Prostate gland (tissue), 2 donors: Measurements from ENCODE around the gene GPD1L. TPM values are rescaled to one million over a fixed set of nuclear protein-coding genes. Genes with fewer than 3 reads are reported as not detected.
A peak's percentile ranks its signal among the peaks of the same experiment; 100 is the strongest.
"Not testable (repeated sequence)": the region's sequence is repeated elsewhere in the genome, so short reads cannot be mapped to it uniquely, and the experiment has no call there.

Experiments used
- DNase-seq: peaks from one replicate; pipeline ENCODE4 v3.0.0-alpha.2; 2019; ENCODE audit warnings: low spot score
- H3K27ac ChIP-seq, 2 donors: fragments of 200-600 bp; sonication (generic); 2 replicates each; pipeline ENCODE4 v1.5.1; 2017 to 2019
- H3K27me3 ChIP-seq: fragments of 200-600 bp; sonication (generic); replicated peaks from 2 replicates; pipeline ENCODE4 v1.5.1; 2019; ENCODE audit not compliant: insufficient read depth
- H3K36me3 ChIP-seq, 2 donors: fragments of 200-600 bp; sonication (generic); 1 replicate in 1 of 2; 2 replicates in 1 of 2; pipeline versions ENCODE4 v1.5.1 to v1.8.1; 2017 to 2019
- H3K4me1 ChIP-seq: fragments of 200-600 bp; sonication (generic); replicated peaks from 2 replicates; pipeline ENCODE4 v1.5.1; 2019
- H3K4me3 ChIP-seq, 2 donors: fragments of 200-600 bp; sonication (generic); 2 replicates each; pipeline ENCODE4 v1.5.1; 2017 to 2019
- H3K9me3 ChIP-seq: fragments of 200-600 bp; sonication (generic); 2 replicates; pipeline ENCODE4 v1.5.1; 2017
- CTCF ChIP-seq, 4 experiments: fragments of 200-600 bp in 2 of 4; fragments of 450-650 bp in 2 of 4; sonication (generic) in 2 of 4; IDR thresholded peaks; 1 replicate in 3 of 4; 2 replicates in 1 of 4; pipeline ENCODE4 v1.5.1; 2016 to 2019; ENCODE audit warnings: antibody characterized with exemption in 4 of 4, mild to moderate bottlenecking in 2 of 4, moderate library complexity in 2 of 4
- POLR2A ChIP-seq: fragments of 450-650 bp; IDR thresholded peaks from one replicate; pipeline ENCODE4 v1.6.1; 2016; ENCODE audit warnings: antibody characterized with exemption, mild to moderate bottlenecking
- POLR2AphosphoS5 ChIP-seq: sonication (generic); formaldehyde crosslinking; IDR thresholded peaks from one replicate; pipeline ENCODE4 v1.6.1; 2017; ENCODE audit warnings: antibody characterized with exemption
- WGBS: methylation state at CpG from one replicate; pipeline ENCODE4 v1.1.5; 2018; 5-methylcytosine and 5-hydroxymethylcytosine counted together
- intact Hi-C: fragments of 100-400 bp; cut with DNase I; formaldehyde crosslinking; loops from one replicate; pipeline ENCODE4 v1.14.2; 2022
- total RNA-seq, 2 donors: library from RNA; depleted of rRNA; stranded (reverse); fragments of >200 nt; gene quantifications; one replicate each; pipeline ENCODE4 v1.1.0, GENCODE V29; 2016

The GPD1L gene
- total RNA-seq, 2 donors from 2014 or later: 50.4 to 70.8 TPM

- intact Hi-C loops: no loop called here
Measured at GRCh38 chr3:32104492-32104891, 1.9 kb upstream of the GPD1L start.

DNA sequence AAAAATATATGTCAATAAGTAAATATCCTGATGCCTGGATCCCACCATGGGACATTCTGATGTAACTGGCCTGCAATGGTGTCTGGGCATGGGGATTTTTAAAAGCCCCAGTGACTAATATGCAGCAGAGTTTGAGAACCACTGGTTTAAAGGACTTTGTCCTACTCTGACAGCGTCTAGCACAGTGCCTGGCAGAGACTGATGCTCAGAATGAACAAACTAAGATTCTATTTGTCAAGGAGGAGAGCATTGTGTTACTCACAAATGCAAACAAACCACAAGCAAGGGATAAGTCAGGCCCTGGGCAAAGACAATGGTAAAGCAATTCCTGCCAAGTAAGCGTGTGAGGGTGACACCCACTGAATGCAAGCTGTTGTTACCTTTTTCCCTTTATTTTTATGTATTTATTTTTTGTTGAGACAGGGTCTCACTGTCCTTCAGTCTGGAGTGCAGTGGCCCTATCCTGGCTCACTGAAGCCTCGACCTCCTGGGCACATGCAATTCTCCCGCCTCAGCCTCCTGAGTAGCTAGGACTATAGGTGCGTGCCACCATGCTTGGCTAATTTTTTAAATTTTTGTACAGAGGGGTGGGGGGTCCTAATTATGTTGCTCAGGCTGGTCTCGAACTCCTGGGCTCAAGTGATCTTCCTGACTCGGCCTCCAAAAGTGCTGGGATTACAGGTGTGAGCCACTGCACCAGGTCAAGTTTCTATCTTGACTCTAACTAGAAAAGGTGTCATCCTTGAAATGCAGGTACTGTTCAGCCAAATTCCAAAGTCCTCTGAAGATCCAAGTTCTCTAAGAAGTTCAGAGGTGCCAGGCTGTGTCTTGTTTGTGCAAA, 909 bp upstream of the GPD1L start:
- Histone ChIP-seq H3K36me3 (no peaks in the 10 kb centered on the region), H3K4me1 (peaks cover 14% of the 10 kb centered on the region), H3K9me3 (no peaks in the 10 kb centered on the region), H3K27me3 (no peaks in the 10 kb centered on the region), H3K27ac (peak overlapping the region; percentile 35 to 49), H3K4me3 (peak overlapping the region in 1 of 2 donors; percentile 73)
- 85% methylated on average over 7 of the region's 7 CpGs for WGBS
- intact Hi-C loops: loop anchor here (5.0 kb wide), 1 partner anchor 123 kb away; the partner anchor contains the start of genes OSBPL10 and ZNF860
- DNase-seq: no peak
- TF ChIP-seq CTCF (IDR thresholded peaks at IDR 0.05): no peak
- peak; percentile 16 for TF ChIP-seq POLR2AphosphoS5
- no peak for TF ChIP-seq POLR2A

More at GRCh38 chr3:32104492-32104891, 1.9 kb upstream of the GPD1L start:
- Histone ChIP-seq H3K36me3 (no peaks in the 10 kb centered on the region), H3K27me3 (no peaks in the 10 kb centered on the region), H3K27ac (no peak overlapping the region), H3K9me3 (no peaks in the 10 kb centered on the region), H3K4me1 (peaks cover 7% of the 10 kb centered on the region), H3K4me3 (no peak overlapping the region)
- TF ChIP-seq POLR2A: no peak
- TF ChIP-seq POLR2AphosphoS5: no peak
- TF ChIP-seq CTCF (IDR thresholded peaks at IDR 0.05): no peak
- DNase-seq: no peak
- 95% methylated on average over 4 of the region's 4 CpGs for WGBS

DNA sequence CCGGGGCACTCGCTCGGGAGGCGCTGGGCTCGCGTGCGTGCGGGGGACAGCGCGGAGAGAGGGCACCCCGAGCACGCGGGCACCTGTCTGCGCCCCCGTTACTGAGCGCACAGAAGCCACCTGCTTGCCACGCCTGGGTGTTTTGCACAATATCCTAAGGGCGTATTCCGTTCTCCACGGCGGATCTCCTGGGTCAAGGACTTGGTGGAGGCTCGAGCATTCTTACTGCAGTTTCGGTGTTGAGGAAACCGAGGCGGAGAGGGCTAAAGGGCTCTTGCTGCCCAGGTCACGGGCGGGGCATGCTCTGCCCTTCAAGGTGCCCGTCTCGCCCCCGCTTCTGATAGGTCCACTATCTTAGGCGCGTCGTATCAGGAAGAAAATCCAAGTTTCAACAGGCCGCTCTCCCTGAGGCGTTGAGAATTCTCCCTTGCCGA, 526 bp downstream of the GPD1L start:
- TF ChIP-seq POLR2AphosphoS5: peak; percentile 9
- TF ChIP-seq CTCF (IDR thresholded peaks at IDR 0.05): no peak
- no peak for TF ChIP-seq POLR2A
- H3K4me1 ChIP-seq: peaks cover 16% of the 10 kb centered on the region
- intact Hi-C loops: loop anchor here (5.0 kb wide), 1 partner anchor 125 kb away; the partner anchor contains the start of genes OSBPL10 and ZNF860
- H3K4me3 ChIP-seq: peak overlapping the region; percentile 73 to 74
- H3K27me3 ChIP-seq: no peaks in the 10 kb centered on the region
- peak; percentile 51 for DNase-seq
- WGBS: 2% methylated on average over 25 of the region's 36 CpGs
- no peaks in the 10 kb centered on the region for H3K36me3 ChIP-seq
- no peaks in the 10 kb centered on the region for H3K9me3 ChIP-seq
- peak overlapping the region; percentile 69 to 77 for H3K27ac ChIP-seq

- not testable (repeated sequence) for H3K36me3 ChIP-seq, H3K27me3 ChIP-seq, DNase-seq, H3K9me3 ChIP-seq
- peak overlapping the region in 1 of 2 donors; percentile 73 for H3K4me3 ChIP-seq
- peaks cover 16% of the 10 kb centered on the region for H3K4me1 ChIP-seq
- intact Hi-C loops: loop anchor here (5.0 kb wide), 1 partner anchor 126 kb away; the partner anchor contains the start of genes OSBPL10 and ZNF860
- 86% methylated on average over 9 of the region's 9 CpGs for WGBS
- peak overlapping the region in 1 of 2 donors; percentile 77 for H3K27ac ChIP-seq
Measured at GRCh38 chr3:32108224-32108623, 1.8 kb downstream of the GPD1L start.

DNA sequence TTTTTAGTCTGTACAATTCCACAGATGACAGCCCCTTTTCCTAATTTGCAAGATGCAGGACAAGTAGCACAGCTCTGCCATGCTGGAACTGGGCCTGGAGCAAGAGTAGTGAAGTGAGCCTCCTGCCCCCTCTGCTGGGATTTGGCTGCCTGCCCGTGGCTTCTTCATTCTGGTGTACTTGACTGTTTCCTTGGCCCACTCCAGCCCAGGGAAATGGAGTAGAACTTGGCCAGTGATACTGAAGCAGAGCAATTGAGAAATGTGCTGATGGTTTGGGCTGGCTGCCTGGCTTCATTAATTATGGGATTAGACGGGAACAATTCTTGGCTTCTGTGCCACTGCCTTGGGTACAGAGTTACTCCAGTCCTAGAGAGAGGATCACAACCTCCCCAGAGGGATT, 2.8 kb downstream of the GPD1L start:
- Histone ChIP-seq H3K4me1 (peaks cover 16% of the 10 kb centered on the region), H3K36me3 (no peaks in the 10 kb centered on the region), H3K9me3 (no peaks in the 10 kb centered on the region), H3K27ac (peak overlapping the region; percentile 66 to 78), H3K4me3 (no peak overlapping the region), H3K27me3 (no peaks in the 10 kb centered on the region)
- peak; percentile 91 for DNase-seq
- WGBS: 5% methylated on average over 2 of the region's 2 CpGs
- intact Hi-C loops: loop anchor here (5.0 kb wide), 1 partner anchor 127 kb away; the partner anchor contains the start of genes OSBPL10 and ZNF860
- TF ChIP-seq POLR2AphosphoS5: peak; percentile 84
- no peak for TF ChIP-seq CTCF (IDR thresholded peaks at IDR 0.05)
- TF ChIP-seq POLR2A: no peak
